Esophagus muscularis mucosa (tissue), 4 donors: ENCODE measurements around the gene SPPL3. TPM values are rescaled to one million over a fixed set of nuclear protein-coding genes. Genes with fewer than 3 reads are reported as not detected.

ENCODE experiments used
- DNase-seq: peaks from one replicate; pipeline ENCODE4 v3.0.0-alpha.2; 2017; ENCODE audit errors: extremely low spot score
- H3K27ac ChIP-seq, 4 donors: fragments of 200-600 bp; sonication (generic); replicated peaks in 1 of 4; 1 replicate in 3 of 4; 2 replicates in 1 of 4; pipeline ENCODE4 v1.5.1; 2016 to 2019; ENCODE audit warnings: mild to moderate bottlenecking in 1 of 4
- H3K27me3 ChIP-seq, 4 donors: fragments of 200-600 bp; sonication (generic); one replicate each; pipeline versions ENCODE4 v1.5.1 to v1.6.0; 2016 to 2019
- H3K36me3 ChIP-seq, 4 donors: fragments of 200-600 bp; sonication (generic); one replicate each; pipeline ENCODE4 v1.5.1; 2016 to 2019
- H3K4me1 ChIP-seq, 4 donors: fragments of 200-600 bp; sonication (generic); one replicate each; pipeline ENCODE4 v1.5.1; 2016 to 2019
- H3K4me3 ChIP-seq, 4 donors: fragments of 200-600 bp; sonication (generic); 1 replicate in 2 of 4; 2 replicates in 2 of 4; pipeline ENCODE4 v1.5.1; 2016 to 2019; ENCODE audit warnings: mild to moderate bottlenecking in 4 of 4, moderate library complexity in 1 of 4
- H3K9me3 ChIP-seq, 4 donors: fragments of 200-600 bp; sonication (generic); 1 replicate in 3 of 4; 2 replicates in 1 of 4; pipeline ENCODE4 v1.5.1; 2016 to 2019
- EP300 ChIP-seq: sonication (generic); formaldehyde crosslinking; IDR thresholded peaks from one replicate; pipeline ENCODE4 v1.6.1; 2017; ENCODE audit warnings: antibody characterized with exemption
- POLR2A ChIP-seq: fragments of 450-650 bp; IDR thresholded peaks from one replicate; pipeline ENCODE4 v1.6.1; 2017; ENCODE audit warnings: antibody characterized with exemption, moderate library complexity, mild to moderate bottlenecking, low read depth
- POLR2AphosphoS5 ChIP-seq, 2 donors: sonication (generic); formaldehyde crosslinking; IDR thresholded peaks; one replicate each; pipeline ENCODE4 v1.6.1; 2017; ENCODE audit warnings: antibody characterized with exemption in 2 of 2
- WGBS: methylation state at CpG from one replicate; pipeline ENCODE4 v1.1.5; 2018; 5-methylcytosine and 5-hydroxymethylcytosine counted together
- intact Hi-C: fragments of 100-400 bp; cut with DNase I; formaldehyde crosslinking; loops from one replicate; pipeline ENCODE4 v1.15.1; 2023
- total RNA-seq, 4 donors: library from RNA; depleted of rRNA; stranded (reverse); fragments of >200 nt; gene quantifications; one replicate each; pipeline versions ENCODE4 v1.1.0 to v1.2.1, GENCODE V29; 2016
- TF ChIP-seq, protein P1 (sequence below), 3 experiments: fragments of 200-600 bp in 2 of 3; fragments of 450-650 bp in 1 of 3; sonication (generic) in 2 of 3; IDR thresholded peaks; one replicate each; pipeline ENCODE4 v1.5.1; 2017 to 2019; ENCODE audit warnings: antibody characterized with exemption in 3 of 3, mild to moderate bottlenecking in 2 of 3, moderate library complexity in 1 of 3

The SPPL3 gene
- total RNA-seq, 4 donors from 2014 or later: 18.4 to 32.1 (median 21.8) TPM

DNA sequence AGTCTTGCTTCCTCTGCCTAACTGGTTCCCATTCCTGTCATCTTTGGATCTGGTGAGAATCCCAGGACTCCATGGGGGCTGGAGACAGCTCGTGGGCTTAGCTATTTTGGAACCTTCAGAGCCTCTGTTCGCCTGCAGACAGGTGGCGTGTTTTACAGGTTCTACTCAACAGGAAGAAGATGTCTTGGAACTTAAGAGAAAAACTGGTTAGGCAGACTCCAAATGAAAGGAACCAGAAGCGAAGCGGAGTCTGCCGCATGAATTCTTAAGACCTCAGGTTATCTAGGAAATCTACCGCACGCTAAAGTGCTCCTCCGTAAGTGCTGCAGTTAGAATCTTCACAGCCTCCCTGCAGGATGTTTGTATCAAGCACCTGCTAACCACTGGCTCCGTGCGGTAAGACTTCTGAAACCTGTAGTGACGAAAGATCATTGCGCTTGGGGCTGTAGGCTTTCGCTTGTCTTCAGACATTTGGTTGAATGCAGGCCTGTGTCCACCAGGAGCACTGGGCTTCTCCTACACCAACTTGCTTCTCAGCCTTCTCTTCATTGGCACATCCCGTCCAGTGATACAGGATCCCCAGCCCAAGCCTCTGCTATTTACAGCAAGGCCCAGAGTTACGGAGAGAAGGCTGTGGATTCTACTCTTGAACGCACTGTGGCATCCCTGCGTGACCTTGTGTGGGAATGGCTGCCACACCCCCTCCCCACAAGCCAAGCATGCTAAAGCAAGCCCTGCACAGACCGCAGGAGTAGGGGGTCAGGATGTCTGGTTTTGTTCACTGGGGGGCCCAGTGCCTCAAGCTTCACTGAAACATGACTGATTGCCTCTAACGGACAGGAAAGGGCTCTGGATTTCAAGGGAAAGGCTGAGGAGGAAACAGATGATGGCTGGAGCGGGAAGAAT is 143.6 kb downstream of the SPPL3 start:
- Histone ChIP-seq H3K9me3 (no peaks in the 10 kb centered on the region), H3K27me3 (no peaks in the 10 kb centered on the region), H3K27ac (peak overlapping the region; percentile 52 to 72 (median 64)), H3K4me3 (no peak overlapping the region), H3K36me3 (peaks cover 10 to 54% (median 35%) of the 10 kb centered on the region in 4 donors), H3K4me1 (peaks cover 14 to 19% (median 18%) of the 10 kb centered on the region in 4 donors)
- DNase-seq: peak; percentile 72
- intact Hi-C loops: no loop called here
- WGBS: 90% methylated on average over 19 of the region's 21 CpGs
- TF ChIP-seq POLR2A: no peak
- TF ChIP-seq POLR2AphosphoS5 (IDR thresholded peaks at IDR 0.05): no peak
- TF ChIP-seq EP300: no peak
- TF ChIP-seq, protein P1, sequence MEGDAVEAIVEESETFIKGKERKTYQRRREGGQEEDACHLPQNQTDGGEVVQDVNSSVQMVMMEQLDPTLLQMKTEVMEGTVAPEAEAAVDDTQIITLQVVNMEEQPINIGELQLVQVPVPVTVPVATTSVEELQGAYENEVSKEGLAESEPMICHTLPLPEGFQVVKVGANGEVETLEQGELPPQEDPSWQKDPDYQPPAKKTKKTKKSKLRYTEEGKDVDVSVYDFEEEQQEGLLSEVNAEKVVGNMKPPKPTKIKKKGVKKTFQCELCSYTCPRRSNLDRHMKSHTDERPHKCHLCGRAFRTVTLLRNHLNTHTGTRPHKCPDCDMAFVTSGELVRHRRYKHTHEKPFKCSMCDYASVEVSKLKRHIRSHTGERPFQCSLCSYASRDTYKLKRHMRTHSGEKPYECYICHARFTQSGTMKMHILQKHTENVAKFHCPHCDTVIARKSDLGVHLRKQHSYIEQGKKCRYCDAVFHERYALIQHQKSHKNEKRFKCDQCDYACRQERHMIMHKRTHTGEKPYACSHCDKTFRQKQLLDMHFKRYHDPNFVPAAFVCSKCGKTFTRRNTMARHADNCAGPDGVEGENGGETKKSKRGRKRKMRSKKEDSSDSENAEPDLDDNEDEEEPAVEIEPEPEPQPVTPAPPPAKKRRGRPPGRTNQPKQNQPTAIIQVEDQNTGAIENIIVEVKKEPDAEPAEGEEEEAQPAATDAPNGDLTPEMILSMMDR (IDR thresholded peaks at IDR 0.05): no peak

DNA sequence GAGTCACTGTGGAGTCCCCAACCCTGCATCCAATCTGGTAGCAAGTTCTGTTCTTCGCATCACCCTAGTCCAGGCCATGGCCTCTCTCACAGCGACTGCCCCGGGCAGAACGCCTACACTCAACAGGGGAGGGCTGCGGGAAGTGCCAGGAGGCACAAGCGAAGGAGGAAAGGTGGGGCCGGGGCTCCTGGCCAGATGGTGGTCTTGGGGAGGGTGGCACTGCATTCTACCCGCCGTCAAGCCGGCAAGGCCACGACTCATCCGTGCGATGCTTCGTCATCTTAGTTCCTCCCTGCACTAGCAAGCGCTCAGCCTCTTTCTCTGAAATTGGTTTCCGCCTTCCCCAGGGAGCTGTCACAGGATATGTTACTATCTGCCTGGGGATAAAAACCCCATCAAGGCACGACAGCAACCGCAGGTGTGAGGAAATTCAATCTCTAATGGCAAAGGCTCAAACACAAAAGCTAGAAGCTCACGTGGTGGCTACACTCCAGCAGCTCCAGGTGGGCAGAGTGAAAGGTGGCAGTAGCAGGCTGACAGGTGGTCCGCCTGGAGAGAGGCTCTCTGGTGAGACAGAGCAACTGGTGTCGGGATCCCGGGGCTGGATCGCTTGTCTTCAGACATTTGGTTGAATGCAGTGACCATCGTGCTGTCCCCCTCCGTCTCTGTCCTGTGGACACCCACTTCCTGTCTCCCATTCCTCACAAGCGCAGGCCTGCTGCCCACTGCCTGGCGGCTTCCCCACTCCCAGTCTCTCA is 144.4 kb downstream of the SPPL3 start:
- H3K27me3 ChIP-seq: no peaks in the 10 kb centered on the region
- 84% methylated on average over 26 of the region's 27 CpGs for WGBS
- no peak overlapping the region for H3K27ac ChIP-seq
- peaks cover 14 to 19% (median 18%) of the 10 kb centered on the region in 4 donors for H3K4me1 ChIP-seq
- peaks cover 4 to 46% (median 27%) of the 10 kb centered on the region in 4 donors for H3K36me3 ChIP-seq
- H3K4me3 ChIP-seq: no peak overlapping the region
- no peak for DNase-seq
- no peaks in the 10 kb centered on the region for H3K9me3 ChIP-seq
- intact Hi-C loops: no loop called here
- TF ChIP-seq, protein P1 (IDR thresholded peaks at IDR 0.05): no peak
- TF ChIP-seq POLR2A (no peak), POLR2AphosphoS5 (IDR thresholded peaks at IDR 0.05) (no peak), EP300 (no peak)

DNA sequence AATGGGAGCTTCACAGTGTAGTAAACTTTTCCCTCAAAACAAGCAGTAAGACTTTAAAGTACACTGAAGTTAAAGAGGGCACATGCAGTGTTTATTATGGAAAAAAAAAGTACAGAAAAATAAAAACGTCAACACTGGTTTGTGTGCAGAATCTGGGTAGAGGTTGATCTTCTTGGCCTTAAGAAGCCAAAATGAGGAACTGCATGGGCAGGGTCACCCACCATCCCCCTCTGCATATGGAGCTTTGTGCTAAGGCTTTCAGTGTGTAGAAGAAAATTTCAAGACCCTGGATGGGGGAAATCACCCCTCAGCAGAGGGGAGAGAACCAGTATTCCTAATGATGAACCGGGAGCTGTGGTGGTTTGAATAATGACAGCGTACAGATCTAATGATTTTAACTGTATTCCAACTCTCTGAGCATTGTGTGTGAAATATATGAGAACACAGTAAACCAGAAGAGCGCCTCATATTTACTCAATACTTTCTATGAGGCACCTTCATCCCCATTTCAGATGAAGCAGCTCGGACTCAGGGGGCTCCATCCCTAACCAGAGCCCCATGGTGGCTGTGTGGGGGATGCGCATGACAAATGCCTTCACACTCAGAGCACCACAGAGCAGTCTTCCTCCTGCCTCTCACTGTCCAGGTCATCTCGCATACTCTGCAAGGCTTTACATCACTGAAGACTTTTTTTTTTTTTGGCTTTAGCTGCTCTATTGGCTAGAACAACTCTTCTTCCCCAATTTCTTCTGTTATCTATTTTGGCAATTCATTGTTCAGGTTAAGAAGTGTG is 145.2 kb downstream of the SPPL3 start:
- Histone ChIP-seq H3K9me3 (no peaks in the 10 kb centered on the region), H3K27ac (no peak overlapping the region), H3K4me3 (no peak overlapping the region), H3K4me1 (peaks cover 14 to 19% (median 18%) of the 10 kb centered on the region in 4 donors), H3K36me3 (peaks cover 0 to 38% (median 20%) of the 10 kb centered on the region in 4 donors), H3K27me3 (no peaks in the 10 kb centered on the region)
- DNase-seq: no peak
- intact Hi-C loops: no loop called here
- WGBS: 92% methylated on average over 7 of the region's 7 CpGs
- TF ChIP-seq POLR2AphosphoS5 (IDR thresholded peaks at IDR 0.05) (no peak), POLR2A (no peak), EP300 (no peak)
- TF ChIP-seq, protein P1 (IDR thresholded peaks at IDR 0.05): no peak

DNA sequence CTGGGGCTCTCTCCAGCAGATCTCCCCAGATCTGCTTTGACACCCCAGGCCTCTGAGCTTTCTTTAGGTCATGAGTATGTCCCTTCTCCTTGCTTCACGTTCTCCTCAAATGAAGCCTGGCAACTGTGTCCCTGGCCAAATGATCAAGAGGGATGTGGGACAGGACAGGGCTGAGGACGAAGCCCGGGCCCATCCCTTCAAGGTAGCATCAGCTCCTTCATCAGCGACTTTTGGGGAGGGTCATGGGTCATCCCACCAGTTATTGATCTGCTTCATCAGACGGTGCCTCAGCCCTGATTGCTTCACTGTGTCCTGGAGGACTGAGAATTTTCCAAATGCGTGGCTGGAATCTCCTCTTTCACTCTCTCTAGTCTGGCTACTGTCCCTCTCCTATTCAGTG is 146.2 kb downstream of the SPPL3 start:
- TF ChIP-seq EP300: no peak
- Histone ChIP-seq H3K27ac (no peak overlapping the region), H3K36me3 (peaks cover 0 to 28% (median 10%) of the 10 kb centered on the region in 4 donors), H3K9me3 (no peaks in the 10 kb centered on the region), H3K4me1 (peaks cover 14 to 19% (median 18%) of the 10 kb centered on the region in 4 donors), H3K27me3 (no peaks in the 10 kb centered on the region), H3K4me3 (no peak overlapping the region)
- intact Hi-C loops: no loop called here
- no peak for DNase-seq
- 100% methylated on average over 3 of the region's 6 CpGs for WGBS
